ENCODE data around the gene SNPH.

DNA sequence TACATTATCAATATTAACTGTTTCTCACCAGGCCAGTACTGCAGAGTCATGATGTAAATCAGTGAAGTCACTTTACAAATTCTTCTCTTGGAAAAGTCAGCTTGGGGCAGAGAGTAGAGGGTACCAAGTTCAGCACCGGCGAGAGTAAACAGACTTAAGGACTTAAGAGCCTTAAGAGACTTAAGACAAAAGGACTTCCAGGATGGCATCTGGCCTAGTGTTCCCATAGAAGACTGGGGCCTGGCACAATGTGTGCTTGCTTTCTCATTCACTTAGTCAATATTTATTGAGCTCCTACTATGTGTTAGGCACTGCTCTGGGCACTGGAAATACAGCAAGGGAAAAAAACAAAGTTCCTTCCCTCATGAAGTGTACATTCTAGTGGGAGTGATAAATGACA lies 1.4 kb upstream of the SNPH start:
- TF ChIP-seq, protein P1, sequence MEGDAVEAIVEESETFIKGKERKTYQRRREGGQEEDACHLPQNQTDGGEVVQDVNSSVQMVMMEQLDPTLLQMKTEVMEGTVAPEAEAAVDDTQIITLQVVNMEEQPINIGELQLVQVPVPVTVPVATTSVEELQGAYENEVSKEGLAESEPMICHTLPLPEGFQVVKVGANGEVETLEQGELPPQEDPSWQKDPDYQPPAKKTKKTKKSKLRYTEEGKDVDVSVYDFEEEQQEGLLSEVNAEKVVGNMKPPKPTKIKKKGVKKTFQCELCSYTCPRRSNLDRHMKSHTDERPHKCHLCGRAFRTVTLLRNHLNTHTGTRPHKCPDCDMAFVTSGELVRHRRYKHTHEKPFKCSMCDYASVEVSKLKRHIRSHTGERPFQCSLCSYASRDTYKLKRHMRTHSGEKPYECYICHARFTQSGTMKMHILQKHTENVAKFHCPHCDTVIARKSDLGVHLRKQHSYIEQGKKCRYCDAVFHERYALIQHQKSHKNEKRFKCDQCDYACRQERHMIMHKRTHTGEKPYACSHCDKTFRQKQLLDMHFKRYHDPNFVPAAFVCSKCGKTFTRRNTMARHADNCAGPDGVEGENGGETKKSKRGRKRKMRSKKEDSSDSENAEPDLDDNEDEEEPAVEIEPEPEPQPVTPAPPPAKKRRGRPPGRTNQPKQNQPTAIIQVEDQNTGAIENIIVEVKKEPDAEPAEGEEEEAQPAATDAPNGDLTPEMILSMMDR (IDR thresholded peaks at IDR 0.05), result no peak
- TF ChIP-seq EZH2phosphoT487 (IDR thresholded peaks at IDR 0.05), result no peak

All from neural progenitor cell (in vitro differentiated cells).